GM12878 (cell line): ENCODE measurements around the gene CNNM3. TPM values are rescaled to one million over a fixed set of nuclear protein-coding genes. Genes with fewer than 3 reads are reported as not detected.
A peak's percentile ranks its signal among the peaks of the same experiment; 100 is the strongest.

Experiments
- ATAC-seq: fragments of 200-7000 bp; cut with Tn5 transposase; 3 replicates; pipeline ENCODE4 v1.9.1; 2020; ENCODE audit warnings: mild to moderate bottlenecking, moderate library complexity
- BruUV-seq: library from RNA; stranded (reverse); fragments of 400-500 nt; replicated peaks from 2 replicates; lab custom pipeline; 2021; lab: Mats Ljungman, UMichigan
- CTCF ChIA-PET: fragments of 300-600 bp; sonication (Branson Sonifier 250); formaldehyde crosslinking; extraction: SDS; loops from one replicate; lab custom pipeline; 2021; ENCODE audit warnings: inconsistent platforms; lab: Yijun Ruan, JAX
- POLR2A ChIA-PET: fragments of 350-600 bp; formaldehyde crosslinking; extraction: SDS; loops from one replicate; lab custom pipeline; 2021; ENCODE audit warnings: inconsistent platforms; lab: Charles Lee
- RAD21 ChIA-PET: fragments of 300-600 bp; sonication (Branson Sonifier 250); formaldehyde crosslinking; loops from one replicate; lab custom pipeline; 2023; ENCODE audit warnings: antibody characterized with exemption; ENCODE audit not compliant: unreplicated experiment; lab: Charles Lee
- SMC1A ChIA-PET: fragments of 300-600 bp; sonication (Branson Sonifier 250); formaldehyde crosslinking; loops from one replicate; lab custom pipeline; 2023; ENCODE audit not compliant: unreplicated experiment, uncharacterized antibody; lab: Charles Lee
- DNase-seq: peaks from one replicate; pipeline ENCODE4 v3.0.0-alpha.2; 2011; ENCODE audit warnings: low read depth, low spot score
- FAIRE-seq: peaks from 3 replicates; lab custom pipeline; 2011; peaks lifted over from hg19 to GRCh38; lab: Jason Lieb, UNC
- H2AFZ ChIP-seq: 2 replicates; pipeline ENCODE4 v1.6.0; 2011; ENCODE audit warnings: low read depth, low read length, control low read depth; ENCODE audit not compliant: control insufficient read depth
- H3K27ac ChIP-seq: 2 replicates; pipeline ENCODE4 v1.5.1; 2011; ENCODE audit warnings: control low read depth; ENCODE audit not compliant: control insufficient read depth, insufficient read depth
- H3K27me3 ChIP-seq, 2 experiments: replicated peaks in 1 of 2; 2 replicates each; pipeline versions ENCODE4 v1.6.0 to v1.6.1; 2011; ENCODE audit warnings: low read length in 1 of 2; ENCODE audit not compliant: control insufficient read depth in 2 of 2, insufficient read depth in 2 of 2
- H3K36me3 ChIP-seq, 2 experiments: 2 replicates each; pipeline ENCODE4 v1.5.1; 2011; ENCODE audit warnings: low read length in 1 of 2; ENCODE audit not compliant: control insufficient read depth in 2 of 2, insufficient read depth in 2 of 2
- H3K4me1 ChIP-seq: 2 replicates; pipeline ENCODE4 v1.6.1; 2011; ENCODE audit warnings: mild to moderate bottlenecking, low read length, moderate library complexity, mixed read lengths; ENCODE audit not compliant: control insufficient read depth, insufficient read depth
- H3K4me2 ChIP-seq: 2 replicates; pipeline ENCODE4 v1.6.0; 2011; ENCODE audit warnings: control low read depth; ENCODE audit not compliant: control insufficient read depth, insufficient read depth
- H3K4me3 ChIP-seq: fragments of 200-600 bp; sonication (generic); 2 replicates; pipeline ENCODE4 v1.5.1; 2016
- H3K79me2 ChIP-seq: 2 replicates; pipeline ENCODE4 v1.6.0; 2011; ENCODE audit warnings: low read length; ENCODE audit not compliant: control insufficient read depth, insufficient read depth
- H3K9ac ChIP-seq: 2 replicates; pipeline ENCODE4 v1.8.0; 2011; ENCODE audit warnings: low read length, control low read depth, mixed read lengths; ENCODE audit not compliant: control insufficient read depth, insufficient read depth
- H3K9me3 ChIP-seq: replicated peaks from 3 replicates; pipeline ENCODE4 v1.5.1; 2011; ENCODE audit warnings: mild to moderate bottlenecking, low read length; ENCODE audit not compliant: control insufficient read depth, insufficient read depth
- H4K20me1 ChIP-seq: 2 replicates; pipeline ENCODE4 v1.6.0; 2011; ENCODE audit not compliant: control insufficient read depth, insufficient read depth
- BHLHE40 ChIP-seq, 2 experiments: fragments of 450-650 bp in 1 of 2; IDR thresholded peaks; 2 replicates each; pipeline ENCODE4 v1.6.1; 2011 to 2017; ENCODE audit warnings: low read depth in 2 of 2, borderline replicate concordance in 1 of 2, improper control_type of control experiment in 1 of 2, low read length in 1 of 2, mild to moderate bottlenecking in 1 of 2
- CREB1 ChIP-seq: IDR thresholded peaks from 2 replicates; pipeline ENCODE4 v1.6.1; 2012; ENCODE audit warnings: low read depth, mild to moderate bottlenecking, inconsistent platforms
- MTA2 ChIP-seq: fragments of 450-650 bp; IDR thresholded peaks from 2 replicates; pipeline ENCODE4 v1.6.1; 2016; ENCODE audit warnings: low read depth, mild to moderate bottlenecking, moderate library complexity
- RAD51 ChIP-seq: fragments of 450-650 bp; IDR thresholded peaks from 2 replicates; pipeline ENCODE4 v1.6.1; 2016; ENCODE audit warnings: moderate library complexity, mild to moderate bottlenecking, inconsistent platforms
- SMAD1 ChIP-seq: fragments of 450-650 bp; IDR thresholded peaks from 2 replicates; pipeline ENCODE4 v1.6.1; 2018; ENCODE audit warnings: mild to moderate bottlenecking, low read depth; ENCODE audit not compliant: partially characterized antibody
- SRF ChIP-seq, 2 experiments: IDR thresholded peaks; 2 replicates each; pipeline ENCODE4 v1.6.1; 2011; ENCODE audit warnings: low read depth in 2 of 2, low read length in 2 of 2, mild to moderate bottlenecking in 1 of 2, moderate library complexity in 1 of 2
- USF1 ChIP-seq: IDR thresholded peaks from 2 replicates; pipeline ENCODE4 v1.6.1; 2011; ENCODE audit warnings: borderline replicate concordance, low read depth, mild to moderate bottlenecking, moderate library complexity, mixed read lengths, low read length; ENCODE audit not compliant: insufficient read depth; ENCODE audit errors: extremely low read length
- YY1 ChIP-seq: IDR thresholded peaks from 2 replicates; pipeline ENCODE4 v1.6.1; 2011; ENCODE audit warnings: low read depth, mild to moderate bottlenecking, low read length
- WGBS: methylation state at CpG from one replicate; pipeline ENCODE4 v1.1.6; 2016; ENCODE audit warnings: low lambda C conversion rate; ENCODE audit not compliant: insufficient replicate concordance, insufficient coverage; ENCODE audit errors: missing lambda C conversion rate; 5-methylcytosine and 5-hydroxymethylcytosine counted together
- in situ Hi-C: fragments of 300-500 bp; cut with MboI; formaldehyde crosslinking; loops from 9 replicates; pipeline ENCODE4 v1.14.3; 2018; ENCODE audit warnings: mixed read lengths
- intact Hi-C: fragments of 100-400 bp; cut with micrococcal nuclease; formaldehyde crosslinking; loops from one replicate; pipeline ENCODE4 v1.14.2; 2022; ENCODE audit not compliant: unreplicated experiment
- polyA plus RNA-seq, 11 experiments: library from polyadenylated mRNA; depleted of rRNA in 4 of 11; unstranded in 6 of 11; stranded (reverse) in 5 of 11; fragments of >200 nt; fragmentation: Nextera tagmentation in 4 of 11; fragmentation: Illumina TruSeq in 1 of 11; extraction: Ambion mirVana in 4 of 11; extraction: Trizol in 1 of 11; gene quantifications; 1 replicate in 1 of 11; 2 replicates in 10 of 11; pipeline versions ENCODE4 v1.2.1 to v1.2.3, GENCODE V29; 2011 to 2016; ENCODE audit warnings: inconsistent platforms in 2 of 11, missing spikeins in 2 of 11, low read depth in 1 of 11
- total RNA-seq, 4 experiments: library from RNA; depleted of rRNA in 3 of 4; stranded (reverse); fragments of >200 nt in 3 of 4; fragmentation: Illumina TruSeq in 1 of 4; extraction: Trizol in 1 of 4; gene quantifications; 2 replicates each; pipeline versions ENCODE4 v1.2.1 to v1.2.3, GENCODE V29; 2013 to 2021
- TF ChIP-seq, protein P1 (sequence below): fragments of 450-650 bp; IDR thresholded peaks from 2 replicates; pipeline ENCODE4 v1.6.1; 2017; ENCODE audit warnings: antibody characterized with exemption, mild to moderate bottlenecking, moderate library complexity
- TF ChIP-seq, protein P2 (sequence below): IDR thresholded peaks from 2 replicates; pipeline ENCODE4 v1.6.1; 2011; ENCODE audit warnings: low read depth, low read length, improper control_type of control experiment, borderline replicate concordance

The CNNM3 gene
- total and polyA plus RNA-seq, 10 of the 15 experiments (the other 5 are each of a cell fraction or from before 2014, with no cell fraction given): 0.72 to 14.3 (median 4.0) TPM

- intact Hi-C loops: loop anchor here (5.0 kb wide), 1 partner anchor 230 kb away; the partner anchor contains the start of gene KANSL3
- Histone ChIP-seq H2AFZ (no peak overlapping the region), H3K79me2 (peaks cover 38% of the 10 kb centered on the region), H3K4me2 (peak overlapping the region; percentile 90), H3K27me3 (no peaks in the 10 kb centered on the region; a peak in 1 of 4 replicates), H4K20me1 (no peaks in the 10 kb centered on the region), H3K36me3 (peaks cover 8 to 23% of the 10 kb centered on the region in 2 experiments; a peak in 3 of 4 replicates), H3K27ac (peak overlapping the region; percentile 86), H3K9ac (peak overlapping the region; percentile 85), H3K4me3 (peak overlapping the region; percentile 95), H3K4me1 (peaks cover 14% of the 10 kb centered on the region), H3K9me3 (no peaks in the 10 kb centered on the region)
- SMC1A ChIA-PET: interaction anchor here (0.6 to 2.6 kb wide), 3 partner anchors 10 to 84 kb away, joined by 3 to 13 read pairs (median 3); partner anchors contain the start of gene ANKRD39
- RAD21 ChIA-PET: interaction anchor here (0.6 to 3.0 kb wide), 4 partner anchors 9 to 84 kb away, joined by 3 to 39 read pairs (median 8); partner anchors contain the start of gene ANKRD39
- CTCF ChIA-PET: interaction anchor here (1.0 kb wide), 1 partner anchor 9 kb away, joined by 5 read pairs; the partner anchor contains the start of gene ANKRD39
- DNase-seq: no peak
- BruUV-seq: TSS peak; percentile 65
- ATAC-seq: no peak
- 76% methylated on average over 22 of the region's 22 CpGs for WGBS
- FAIRE-seq: no peak
- no peak for TF ChIP-seq CREB1
- TF ChIP-seq YY1: peak; percentile 86
- TF ChIP-seq, protein P1, sequence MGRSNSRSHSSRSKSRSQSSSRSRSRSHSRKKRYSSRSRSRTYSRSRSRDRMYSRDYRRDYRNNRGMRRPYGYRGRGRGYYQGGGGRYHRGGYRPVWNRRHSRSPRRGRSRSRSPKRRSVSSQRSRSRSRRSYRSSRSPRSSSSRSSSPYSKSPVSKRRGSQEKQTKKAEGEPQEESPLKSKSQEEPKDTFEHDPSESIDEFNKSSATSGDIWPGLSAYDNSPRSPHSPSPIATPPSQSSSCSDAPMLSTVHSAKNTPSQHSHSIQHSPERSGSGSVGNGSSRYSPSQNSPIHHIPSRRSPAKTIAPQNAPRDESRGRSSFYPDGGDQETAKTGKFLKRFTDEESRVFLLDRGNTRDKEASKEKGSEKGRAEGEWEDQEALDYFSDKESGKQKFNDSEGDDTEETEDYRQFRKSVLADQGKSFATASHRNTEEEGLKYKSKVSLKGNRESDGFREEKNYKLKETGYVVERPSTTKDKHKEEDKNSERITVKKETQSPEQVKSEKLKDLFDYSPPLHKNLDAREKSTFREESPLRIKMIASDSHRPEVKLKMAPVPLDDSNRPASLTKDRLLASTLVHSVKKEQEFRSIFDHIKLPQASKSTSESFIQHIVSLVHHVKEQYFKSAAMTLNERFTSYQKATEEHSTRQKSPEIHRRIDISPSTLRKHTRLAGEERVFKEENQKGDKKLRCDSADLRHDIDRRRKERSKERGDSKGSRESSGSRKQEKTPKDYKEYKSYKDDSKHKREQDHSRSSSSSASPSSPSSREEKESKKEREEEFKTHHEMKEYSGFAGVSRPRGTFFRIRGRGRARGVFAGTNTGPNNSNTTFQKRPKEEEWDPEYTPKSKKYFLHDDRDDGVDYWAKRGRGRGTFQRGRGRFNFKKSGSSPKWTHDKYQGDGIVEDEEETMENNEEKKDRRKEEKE: no peak
- 0 out of 4 replicates have a peak, but pooled peaks of 1 of the 2 experiments have one; percentile 31 for TF ChIP-seq SRF (IDR thresholded peaks at IDR 0.05; ENCODE audit: low read depth in 2 of 2, low read length in 2 of 2)
- TF ChIP-seq SMAD1: no peak
- TF ChIP-seq RAD51: peak; percentile 86
- TF ChIP-seq BHLHE40 (IDR thresholded peaks at IDR 0.05; ENCODE audit: borderline replicate concordance in 1 of 2, low read depth in 2 of 2, low read length in 1 of 2): peak in 1 of 2 experiments; percentile 47; a peak in 2 of 4 replicates
- TF ChIP-seq MTA2: no peak
- TF ChIP-seq, protein P2, sequence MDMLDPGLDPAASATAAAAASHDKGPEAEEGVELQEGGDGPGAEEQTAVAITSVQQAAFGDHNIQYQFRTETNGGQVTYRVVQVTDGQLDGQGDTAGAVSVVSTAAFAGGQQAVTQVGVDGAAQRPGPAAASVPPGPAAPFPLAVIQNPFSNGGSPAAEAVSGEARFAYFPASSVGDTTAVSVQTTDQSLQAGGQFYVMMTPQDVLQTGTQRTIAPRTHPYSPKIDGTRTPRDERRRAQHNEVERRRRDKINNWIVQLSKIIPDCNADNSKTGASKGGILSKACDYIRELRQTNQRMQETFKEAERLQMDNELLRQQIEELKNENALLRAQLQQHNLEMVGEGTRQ: peak; percentile 7; the same call in 1 of the 2 replicates
- TF ChIP-seq USF1: peak; percentile 72
- in situ Hi-C loops: no loop called here
- POLR2A ChIA-PET: interaction anchor here (3.6 kb wide), 1 partner anchor 10 kb away, joined by 30 read pairs; the partner anchor contains the start of gene ANKRD39
Measured at GRCh38 chr2:96866986-96867755, 51.1 kb downstream of the CNNM3 start.
